ENCODE data around the gene EFL1.
A peak's percentile ranks its signal among the peaks of the same experiment; 100 is the strongest.

EFL1 gene

DNA sequence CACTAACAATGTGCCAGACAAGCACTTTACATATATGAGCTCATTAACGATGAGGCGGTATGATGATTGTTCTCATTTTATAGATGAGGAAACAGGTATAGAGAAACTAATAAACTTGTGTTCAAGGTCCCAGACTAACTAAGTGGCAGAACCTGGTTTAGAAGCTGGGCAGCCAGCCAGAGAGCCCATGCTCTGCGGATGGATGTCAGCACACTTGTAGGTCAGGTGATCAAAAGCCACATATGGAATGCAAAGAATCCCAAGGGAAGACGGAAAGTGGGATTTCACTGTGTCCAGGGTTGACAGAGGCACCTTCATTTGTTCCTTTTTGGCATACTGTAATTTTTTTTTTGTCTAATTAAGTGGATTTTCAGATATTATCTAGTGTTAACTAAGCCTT is 103.7 kb downstream of the EFL1 start:
- Histone ChIP-seq H3K36me3 (replicated peaks) (no peaks in the 10 kb centered on the region), H3K4me3 (ENCODE audit: low read depth, low read length) (no peak overlapping the region), H3K27me3 (replicated peaks) (no peaks in the 10 kb centered on the region), H3K27ac (no peak overlapping the region)
- TF ChIP-seq CTCF (IDR thresholded peaks at IDR 0.05; ENCODE audit: low read depth, low read length, missing control alignments), result no peak
- no peak for DNase-seq
- in situ Hi-C loops (cut with HindIII; ENCODE audit: low pct_ligation_motif_present, low sequenced_read_pairs), result no loop called here

DNA sequence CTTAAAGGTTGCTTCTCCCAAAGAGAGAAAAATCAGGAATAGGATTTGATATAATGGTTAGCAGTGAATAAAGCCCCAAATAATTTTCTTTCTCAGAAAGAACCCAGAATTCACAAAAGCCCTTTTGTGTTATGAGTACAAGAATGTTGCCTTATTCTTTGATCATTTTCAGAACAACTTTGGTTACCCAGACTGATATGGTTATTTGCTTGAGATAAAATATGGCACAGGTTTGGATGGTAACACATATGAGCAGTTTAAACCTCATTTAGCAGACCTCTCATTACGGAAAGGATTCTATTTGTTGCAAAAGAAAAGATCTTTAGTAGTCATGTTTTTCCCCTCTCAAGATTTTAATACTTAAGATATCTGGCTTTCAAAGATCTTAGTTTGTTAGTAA is 111.9 kb downstream of the EFL1 start:
- Histone ChIP-seq H3K27ac (no peak overlapping the region), H3K36me3 (replicated peaks) (no peaks in the 10 kb centered on the region), H3K4me3 (ENCODE audit: low read depth, low read length) (no peak overlapping the region), H3K27me3 (replicated peaks) (no peaks in the 10 kb centered on the region)
- no peak for DNase-seq
- in situ Hi-C loops (cut with HindIII; ENCODE audit: low pct_ligation_motif_present, low sequenced_read_pairs), result no loop called here
- no peak for TF ChIP-seq CTCF (IDR thresholded peaks at IDR 0.05; ENCODE audit: low read depth, low read length, missing control alignments)

- in situ Hi-C loops (cut with HindIII; ENCODE audit: low pct_ligation_motif_present, low sequenced_read_pairs), result no loop called here
- peak; percentile 90 for DNase-seq
Observed at GRCh38 chr15:82146990-82147461, 115.5 kb downstream of the EFL1 start.

DNA sequence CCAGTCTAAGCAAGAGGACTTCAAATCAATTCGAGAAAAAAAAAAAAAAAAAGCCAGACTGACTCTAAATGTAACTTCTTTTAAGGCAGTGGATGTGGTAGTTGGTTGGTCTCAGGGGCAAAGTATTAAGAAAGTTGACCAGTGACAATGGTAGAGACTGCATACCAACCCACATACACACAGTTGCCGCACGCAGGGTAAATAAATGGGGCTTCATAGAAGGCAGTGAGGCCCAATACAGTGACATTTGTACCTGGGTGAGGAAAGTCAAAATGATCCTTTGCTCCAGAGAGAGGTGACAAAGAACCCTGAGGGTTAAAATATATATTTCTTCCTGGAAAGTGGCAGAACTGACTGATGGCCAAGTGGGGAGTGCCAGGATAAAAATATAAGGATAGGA is 116.0 kb downstream of the EFL1 start:
- H3K36me3 ChIP-seq (replicated peaks), result no peaks in the 10 kb centered on the region
- H3K27me3 ChIP-seq (replicated peaks), result no peaks in the 10 kb centered on the region
- in situ Hi-C loops (cut with HindIII; ENCODE audit: low pct_ligation_motif_present, low sequenced_read_pairs), result no loop called here
- no peak for TF ChIP-seq CTCF (IDR thresholded peaks at IDR 0.05; ENCODE audit: low read depth, low read length, missing control alignments)
- H3K4me3 ChIP-seq (ENCODE audit: low read depth, low read length), result no peak overlapping the region
- peak overlapping the region; percentile 86 for H3K27ac ChIP-seq
- DNase-seq, result no peak

More at GRCh38 chr15:82146990-82147461, 115.5 kb downstream of the EFL1 start:
- Histone ChIP-seq H3K4me3 (ENCODE audit: low read depth, low read length) (no peak overlapping the region), H3K27ac (peak overlapping the region; percentile 86), H3K27me3 (replicated peaks) (no peaks in the 10 kb centered on the region), H3K36me3 (replicated peaks) (no peaks in the 10 kb centered on the region)
- no peak for TF ChIP-seq CTCF (IDR thresholded peaks at IDR 0.05; ENCODE audit: low read depth, low read length, missing control alignments)

- in situ Hi-C loops (cut with HindIII; ENCODE audit: low pct_ligation_motif_present, low sequenced_read_pairs), result no loop called here
- TF ChIP-seq CTCF (IDR thresholded peaks at IDR 0.05; ENCODE audit: low read depth, low read length, missing control alignments), result no peak
Observed at GRCh38 chr15:82143390-82144385, 118.8 kb downstream of the EFL1 start.

More at GRCh38 chr15:82143390-82144385, 118.8 kb downstream of the EFL1 start:
- Histone ChIP-seq H3K27ac (no peak overlapping the region), H3K36me3 (replicated peaks) (no peaks in the 10 kb centered on the region), H3K4me3 (ENCODE audit: low read depth, low read length) (no peak overlapping the region), H3K27me3 (replicated peaks) (no peaks in the 10 kb centered on the region)
- no peak for DNase-seq

Data from brain microvascular endothelial cell (primary cell).